Measurements from ENCODE around the gene REC114.
"Not testable (repeated sequence)": the region's sequence is repeated elsewhere in the genome, so short reads cannot be mapped to it uniquely, and the experiment has no call there.

REC114 gene

DNA sequence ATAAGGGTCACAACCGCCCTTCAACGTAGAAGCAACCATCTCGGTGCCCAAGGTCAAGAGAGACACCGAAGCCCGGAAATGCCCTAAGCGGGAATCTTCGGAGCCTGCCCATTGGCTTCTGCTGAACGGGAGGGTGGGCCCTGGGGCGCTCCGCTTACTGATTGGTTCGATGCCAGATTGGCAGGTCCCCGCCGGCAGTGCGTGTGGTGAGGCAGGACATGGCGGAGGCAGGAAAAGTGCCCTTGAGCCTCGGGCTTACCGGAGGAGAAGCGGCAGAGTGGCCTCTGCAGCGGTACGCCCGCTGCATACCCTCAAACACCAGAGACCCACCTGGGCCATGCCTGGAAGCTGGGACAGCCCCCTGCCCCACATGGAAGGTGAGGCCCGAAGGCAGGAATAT, at the start of gene REC114:
TSS of gene REC114 (plus strand) at position 197 of the 400 bp plus-strand sequence. CDS start at position 219, 22 bp downstream.
- DNase-seq (ENCODE audit: low spot score in 2 of 2) (no peak), ATAC-seq (no peak)
- H3K9me3 Mint-ChIP-seq, result peaks cover 5% of the 10 kb centered on the region
- peaks cover 7% of the 10 kb centered on the region for H3K4me1 Mint-ChIP-seq
- H3K4me3 Mint-ChIP-seq, result no peak within 1 kb of the TSS
- H3K27ac Mint-ChIP-seq, result no peak within 1 kb of the TSS
- no peaks in the 10 kb centered on the region for H3K36me3 Mint-ChIP-seq

- no peak for ATAC-seq
- H3K4me1 Mint-ChIP-seq, result no peaks in the 10 kb centered on the region
- no peaks in the 10 kb centered on the region for H3K36me3 Mint-ChIP-seq
- H3K9me3 Mint-ChIP-seq, result no peaks in the 10 kb centered on the region
- DNase-seq (ENCODE audit: low spot score in 2 of 2), result no peak
- no peak overlapping the region for H3K27ac Mint-ChIP-seq
- no peak overlapping the region for H3K4me3 Mint-ChIP-seq
These were observed 49.6 kb upstream of the REC114 start for GRCh38 chr15:73393336-73393735.

GRCh38 chr15:73394782-73395181, 48.2 kb upstream of the REC114 start:
- Mint-ChIP-seq H3K9me3 (no peaks in the 10 kb centered on the region), H3K36me3 (no peaks in the 10 kb centered on the region), H3K4me3 (no peak overlapping the region), H3K4me1 (no peaks in the 10 kb centered on the region), H3K27ac (no peak overlapping the region)
- DNase-seq (ENCODE audit: low spot score in 2 of 2) (no peak), ATAC-seq (no peak)

DNA sequence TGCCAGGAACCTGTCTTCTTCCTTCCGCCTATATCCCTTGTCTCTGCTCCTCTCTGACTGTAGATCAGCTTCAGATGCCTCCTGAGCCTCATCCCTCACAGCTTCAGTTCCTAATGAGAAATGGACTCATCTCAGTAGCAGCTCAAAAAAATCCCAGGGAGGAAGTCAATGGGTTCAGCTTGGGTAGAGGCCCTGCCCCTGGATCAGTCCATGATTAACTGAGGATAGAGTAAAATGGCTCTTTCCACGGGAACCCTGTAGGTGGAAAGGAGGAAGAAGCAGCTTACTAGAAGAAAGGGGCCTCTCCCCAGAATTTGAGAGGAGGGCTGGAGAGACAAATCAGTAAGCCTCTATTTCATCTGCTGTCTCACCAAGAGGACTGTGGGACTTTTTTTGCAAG, 47.3 kb upstream of the REC114 start:
- H3K4me1 Mint-ChIP-seq, result no peaks in the 10 kb centered on the region
- DNase-seq (ENCODE audit: low spot score in 2 of 2) (no peak), ATAC-seq (no peak)
- no peak overlapping the region for H3K27ac Mint-ChIP-seq
- no peaks in the 10 kb centered on the region for H3K36me3 Mint-ChIP-seq
- H3K9me3 Mint-ChIP-seq, result no peaks in the 10 kb centered on the region
- no peak overlapping the region for H3K4me3 Mint-ChIP-seq

GRCh38 chr15:73397461-73397860, 45.5 kb upstream of the REC114 start:
- Mint-ChIP-seq H3K36me3 (no peaks in the 10 kb centered on the region), H3K4me3 (no peak overlapping the region), H3K4me1 (no peaks in the 10 kb centered on the region), H3K9me3 (no peaks in the 10 kb centered on the region), H3K27ac (no peak overlapping the region)
- ATAC-seq (no peak), DNase-seq (ENCODE audit: low spot score in 2 of 2) (no peak)

GRCh38 chr15:73398861-73399260, 44.1 kb upstream of the REC114 start:
- DNase-seq (ENCODE audit: low spot score in 2 of 2) (no peak), ATAC-seq (no peak)
- Mint-ChIP-seq H3K4me3 (no peak overlapping the region), H3K27ac (no peak overlapping the region), H3K9me3 (no peaks in the 10 kb centered on the region), H3K36me3 (no peaks in the 10 kb centered on the region), H3K4me1 (no peaks in the 10 kb centered on the region)

GRCh38 chr15:73400222-73400621, 42.7 kb upstream of the REC114 start:
- H3K4me1 Mint-ChIP-seq; H3K27ac Mint-ChIP-seq; H3K36me3 Mint-ChIP-seq; H3K4me3 Mint-ChIP-seq; ATAC-seq; H3K9me3 Mint-ChIP-seq; DNase-seq (ENCODE audit: low spot score in 2 of 2): not testable (repeated sequence)

DNA sequence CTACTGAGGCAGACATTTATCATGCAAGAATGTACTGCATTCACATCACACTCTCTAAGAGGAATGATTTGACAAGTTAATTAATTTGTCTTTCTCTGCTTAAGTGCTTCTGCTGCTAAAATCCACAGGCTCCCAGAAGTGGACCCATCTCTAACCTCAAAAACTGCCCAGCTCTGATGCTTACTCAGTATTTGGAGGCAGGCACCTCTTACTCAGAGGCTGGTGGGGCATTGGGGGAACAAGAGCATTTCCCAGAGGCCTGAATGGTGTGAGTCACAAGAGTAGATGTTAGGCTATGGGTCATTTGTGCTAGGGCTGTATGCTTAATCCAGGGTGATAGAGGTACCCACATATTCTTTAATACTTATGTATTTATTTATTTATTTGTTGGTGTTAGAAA, 39.8 kb upstream of the REC114 start:
- Mint-ChIP-seq H3K27ac (no peak overlapping the region), H3K4me1 (no peaks in the 10 kb centered on the region), H3K4me3 (no peak overlapping the region), H3K36me3 (no peaks in the 10 kb centered on the region), H3K9me3 (no peaks in the 10 kb centered on the region)
- no peak for DNase-seq (ENCODE audit: low spot score in 2 of 2)
- ATAC-seq, result no peak

GRCh38 chr15:73414876-73415275, 28.1 kb upstream of the REC114 start:
- DNase-seq (ENCODE audit: low spot score in 2 of 2), result no peak
- no peaks in the 10 kb centered on the region for H3K36me3 Mint-ChIP-seq
- no peak for ATAC-seq
- H3K27ac Mint-ChIP-seq, result no peak overlapping the region
- no peaks in the 10 kb centered on the region for H3K4me1 Mint-ChIP-seq
- no peak overlapping the region for H3K4me3 Mint-ChIP-seq
- no peaks in the 10 kb centered on the region for H3K9me3 Mint-ChIP-seq

GRCh38 chr15:73424506-73424905, 18.5 kb upstream of the REC114 start:
- H3K27ac Mint-ChIP-seq, result no peak overlapping the region
- ATAC-seq, result no peak
- DNase-seq (ENCODE audit: low spot score in 2 of 2), result no peak
- no peaks in the 10 kb centered on the region for H3K36me3 Mint-ChIP-seq
- H3K4me3 Mint-ChIP-seq, result no peak overlapping the region
- peaks cover 6% of the 10 kb centered on the region for H3K4me1 Mint-ChIP-seq
- no peaks in the 10 kb centered on the region for H3K9me3 Mint-ChIP-seq

- DNase-seq (ENCODE audit: low spot score in 2 of 2) (no peak), ATAC-seq (no peak)
- Mint-ChIP-seq H3K36me3 (no peaks in the 10 kb centered on the region), H3K4me3 (no peak overlapping the region), H3K27ac (no peak overlapping the region), H3K4me1 (peaks cover 6% of the 10 kb centered on the region), H3K9me3 (no peaks in the 10 kb centered on the region)
These were observed 17.5 kb upstream of the REC114 start for GRCh38 chr15:73425510-73425909.

DNA sequence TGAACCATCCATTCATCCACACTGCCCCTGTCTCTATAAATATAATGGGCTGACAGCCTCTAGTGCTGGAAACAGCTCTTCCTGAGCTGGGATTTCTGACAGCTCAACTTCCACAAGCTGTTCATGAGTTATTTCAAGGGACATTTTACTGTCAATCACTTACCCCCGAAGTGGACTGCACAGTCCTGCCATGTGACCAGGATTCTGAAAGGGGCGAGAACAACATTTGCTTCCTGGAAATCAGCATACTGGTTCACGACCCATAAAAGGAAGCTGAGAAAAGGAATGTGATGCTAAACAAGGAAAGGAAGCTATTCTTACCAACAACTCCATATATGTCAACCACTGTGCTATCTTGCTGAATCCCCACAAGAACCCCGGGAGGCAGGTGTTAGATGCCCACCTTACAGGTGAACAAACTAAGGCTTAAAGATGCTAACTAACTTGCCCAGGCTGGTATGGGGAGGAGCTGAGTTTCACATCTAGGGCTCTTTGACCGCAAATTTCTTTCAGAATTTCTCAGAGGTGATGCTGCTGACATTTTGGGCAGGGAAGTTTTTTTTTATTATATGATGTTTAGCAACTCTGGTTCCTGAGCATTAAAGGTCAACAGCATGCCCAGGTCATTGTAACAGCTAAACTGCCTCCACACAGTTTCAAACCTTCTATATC, 16.5 kb upstream of the REC114 start:
- H3K9me3 Mint-ChIP-seq, result no peaks in the 10 kb centered on the region
- DNase-seq (ENCODE audit: low spot score in 2 of 2) (no peak), ATAC-seq (peak; percentile 62)
- H3K4me1 Mint-ChIP-seq, result peaks cover 6% of the 10 kb centered on the region
- H3K4me3 Mint-ChIP-seq, result no peak overlapping the region
- no peaks in the 10 kb centered on the region for H3K36me3 Mint-ChIP-seq
- H3K27ac Mint-ChIP-seq, result no peak overlapping the region

DNA sequence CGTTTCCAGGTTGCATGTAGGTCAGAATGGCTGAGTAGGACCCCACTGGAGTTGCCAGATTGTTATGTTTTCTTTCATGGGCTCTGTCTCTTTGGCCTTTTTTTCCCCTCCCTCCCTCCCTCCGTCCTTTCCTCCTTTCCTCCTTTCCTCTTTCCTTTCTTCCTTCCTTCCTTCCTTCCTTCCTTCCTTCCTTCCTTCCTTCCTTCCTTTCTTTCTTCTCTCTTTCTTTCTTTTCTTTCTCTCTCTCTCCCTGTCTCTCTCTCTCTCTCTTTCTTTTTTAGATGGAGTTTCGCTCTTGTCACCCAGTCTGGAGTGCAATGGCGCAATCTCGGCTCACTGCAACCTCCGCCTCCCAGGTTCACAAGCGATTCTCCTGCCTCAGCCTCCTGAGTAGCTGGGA, 11.6 kb upstream of the REC114 start:
- ATAC-seq; H3K4me3 Mint-ChIP-seq; H3K27ac Mint-ChIP-seq; H3K4me1 Mint-ChIP-seq; DNase-seq (ENCODE audit: low spot score in 2 of 2); H3K9me3 Mint-ChIP-seq; H3K36me3 Mint-ChIP-seq: not testable (repeated sequence)

DNA sequence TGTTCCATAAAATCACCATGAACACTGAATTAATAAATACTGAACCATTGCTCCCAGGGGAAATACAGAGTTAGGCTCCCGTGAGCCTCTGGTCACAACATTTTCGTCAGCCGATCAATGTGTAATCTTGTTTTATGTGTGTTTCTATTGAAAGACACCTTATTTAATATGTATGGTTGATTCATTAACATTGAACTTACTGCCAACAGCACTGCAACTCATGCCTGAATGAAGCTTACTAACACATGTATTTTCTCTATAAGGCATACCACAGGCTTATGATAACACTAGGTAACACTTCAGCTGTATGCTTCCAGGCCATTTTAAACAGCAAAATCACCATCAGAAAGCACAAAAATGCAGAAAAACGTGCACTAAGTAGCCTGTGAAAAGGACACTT, 9.1 kb upstream of the REC114 start:
- no peaks in the 10 kb centered on the region for H3K9me3 Mint-ChIP-seq
- no peak for ATAC-seq
- DNase-seq (ENCODE audit: low spot score in 2 of 2), result no peak
- no peaks in the 10 kb centered on the region for H3K4me1 Mint-ChIP-seq
- no peak overlapping the region for H3K27ac Mint-ChIP-seq
- no peaks in the 10 kb centered on the region for H3K36me3 Mint-ChIP-seq
- H3K4me3 Mint-ChIP-seq, result no peak overlapping the region

DNA sequence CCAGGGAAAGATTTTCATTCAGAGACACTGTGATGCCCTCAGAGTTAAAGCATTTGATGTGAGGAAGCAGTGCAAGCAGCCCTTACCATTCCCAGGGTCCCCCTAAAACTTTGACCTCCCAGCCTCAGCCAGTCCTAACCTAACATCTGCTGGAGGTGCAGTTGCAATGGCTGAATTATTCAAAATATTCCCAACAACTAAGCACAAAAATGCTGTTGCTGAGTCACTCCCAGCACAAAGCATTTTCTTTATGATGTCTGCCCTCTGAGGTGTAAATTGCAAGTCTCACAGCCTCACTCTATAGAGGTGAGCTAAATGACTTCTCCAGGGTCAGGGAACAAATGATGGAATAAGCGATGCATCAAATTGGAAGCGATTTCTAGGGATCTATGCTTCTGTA, 6.4 kb upstream of the REC114 start:
- Mint-ChIP-seq H3K4me3 (no peak overlapping the region), H3K4me1 (no peaks in the 10 kb centered on the region), H3K27ac (no peak overlapping the region), H3K36me3 (no peaks in the 10 kb centered on the region), H3K9me3 (no peaks in the 10 kb centered on the region)
- ATAC-seq, result no peak
- no peak for DNase-seq (ENCODE audit: low spot score in 2 of 2)

GRCh38 chr15:73437543-73438109, 5.3 kb upstream of the REC114 start:
- H3K4me1 Mint-ChIP-seq, result no peaks in the 10 kb centered on the region

More at GRCh38 chr15:73437543-73438109, 5.3 kb upstream of the REC114 start:
- DNase-seq (ENCODE audit: low spot score in 2 of 2), result no peak
- no peaks in the 10 kb centered on the region for H3K36me3 Mint-ChIP-seq
- no peak for ATAC-seq
- H3K27ac Mint-ChIP-seq, result no peak overlapping the region
- no peak overlapping the region for H3K4me3 Mint-ChIP-seq
- H3K9me3 Mint-ChIP-seq, result no peaks in the 10 kb centered on the region

Measured in stimulated activated effector memory CD8-positive, alpha-beta T cell treated with anti-CD3 and anti-CD28 coated beads, Interleukin-12 subunit alpha, Interleukin-12 subunit beta, amount 100 ng/mL, for 72 hours (primary cell).